KMS-11 (cell line): ENCODE results near the gene GOLGA6A.

Experiments used
- H2AFZ ChIP-seq: fragments of 200-600 bp; sonication (generic); 2 replicates; pipeline ENCODE4 v1.6.1; 2016; ENCODE audit warnings: antibody characterized with exemption, mixed run types, low read depth
- H3K27ac ChIP-seq: fragments of 200-600 bp; sonication (generic); 2 replicates; pipeline ENCODE4 v1.6.1; 2016; ENCODE audit warnings: mild to moderate bottlenecking, mixed run types
- H3K27me3 ChIP-seq: fragments of 200-600 bp; sonication (generic); 2 replicates; pipeline ENCODE4 v1.6.1; 2017; ENCODE audit warnings: mild to moderate bottlenecking, low read depth, mixed run types, moderate library complexity; ENCODE audit not compliant: insufficient read depth
- H3K36me3 ChIP-seq: fragments of 200-600 bp; sonication (generic); 2 replicates; pipeline ENCODE4 v1.6.1; 2017; ENCODE audit warnings: mild to moderate bottlenecking, mixed run types; ENCODE audit not compliant: insufficient read depth
- H3K4me1 ChIP-seq: fragments of 200-600 bp; sonication (generic); 2 replicates; pipeline ENCODE4 v1.6.1; 2016; ENCODE audit warnings: mild to moderate bottlenecking, low read depth, mixed run types; ENCODE audit not compliant: poor library complexity, severe bottlenecking
- H3K4me2 ChIP-seq: fragments of 200-600 bp; sonication (generic); 2 replicates; pipeline ENCODE4 v1.7.0; 2016; ENCODE audit warnings: mild to moderate bottlenecking, mixed run types
- H3K4me3 ChIP-seq: fragments of 200-600 bp; sonication (generic); IDR thresholded peaks from 2 replicates; pipeline ENCODE4 v1.6.1; 2017; ENCODE audit warnings: low read depth, low read length, mixed read lengths; ENCODE audit not compliant: insufficient read depth
- H3K79me2 ChIP-seq: fragments of 200-600 bp; sonication (generic); 2 replicates; pipeline ENCODE4 v1.6.1; 2016; ENCODE audit warnings: low read depth, mixed run types; ENCODE audit not compliant: insufficient read depth
- H3K9ac ChIP-seq: fragments of 200-600 bp; sonication (generic); 2 replicates; pipeline ENCODE4 v1.6.1; 2016; ENCODE audit warnings: mild to moderate bottlenecking, mixed run types
- H4K20me1 ChIP-seq: fragments of 200-600 bp; sonication (generic); 2 replicates; pipeline ENCODE4 v1.6.1; 2016; ENCODE audit warnings: mild to moderate bottlenecking, mixed run types; ENCODE audit not compliant: insufficient read depth
- CTCF ChIP-seq: fragments of 200-600 bp; sonication (generic); conservative IDR thresholded peaks from 2 replicates; pipeline ENCODE4 v1.6.1; 2017; ENCODE audit warnings: low read depth, mild to moderate bottlenecking, antibody characterized with exemption, low read length, moderate library complexity, mixed read lengths

Gene GOLGA6A

GRCh38 chr15:74035121-74036017 lies 47.0 kb downstream of the GOLGA6A start:
- H3K4me3 ChIP-seq = no peak overlapping the region
- no peaks in the 10 kb centered on the region for H3K27me3 ChIP-seq
- H3K9ac ChIP-seq = no peak overlapping the region
- no peaks in the 10 kb centered on the region for H4K20me1 ChIP-seq
- no peak overlapping the region for H3K4me2 ChIP-seq
- no peak overlapping the region for H3K27ac ChIP-seq
- H3K79me2 ChIP-seq = no peaks in the 10 kb centered on the region
- TF ChIP-seq CTCF = no peak
- H3K4me1 ChIP-seq = no peaks in the 10 kb centered on the region
- H2AFZ ChIP-seq = no peak overlapping the region
- no peaks in the 10 kb centered on the region for H3K36me3 ChIP-seq

- H3K9ac ChIP-seq = no peak overlapping the region
- no peaks in the 10 kb centered on the region for H3K4me1 ChIP-seq
- H3K27ac ChIP-seq = no peak overlapping the region
- no peaks in the 10 kb centered on the region for H4K20me1 ChIP-seq
- H3K27me3 ChIP-seq = no peaks in the 10 kb centered on the region
- no peak overlapping the region for H3K4me2 ChIP-seq
- no peak overlapping the region for H3K4me3 ChIP-seq
- H3K79me2 ChIP-seq = no peaks in the 10 kb centered on the region
- no peak for TF ChIP-seq CTCF
- H3K36me3 ChIP-seq = no peaks in the 10 kb centered on the region
- no peak overlapping the region for H2AFZ ChIP-seq
These were observed 48.1 kb downstream of the GOLGA6A start for GRCh38 chr15:74034206-74034755.

- no peaks in the 10 kb centered on the region for H3K36me3 ChIP-seq
- no peaks in the 10 kb centered on the region for H3K4me1 ChIP-seq
- H3K4me3 ChIP-seq = no peak overlapping the region
- no peaks in the 10 kb centered on the region for H3K79me2 ChIP-seq
- H2AFZ ChIP-seq = no peak overlapping the region
- H3K9ac ChIP-seq = no peak overlapping the region
- H3K4me2 ChIP-seq = no peak overlapping the region
- no peak for TF ChIP-seq CTCF
- no peaks in the 10 kb centered on the region for H4K20me1 ChIP-seq
- no peaks in the 10 kb centered on the region for H3K27me3 ChIP-seq
- no peak overlapping the region for H3K27ac ChIP-seq
These were observed 49.5 kb downstream of the GOLGA6A start for GRCh38 chr15:74032606-74033561.

- Histone ChIP-seq H3K4me3 (no peak overlapping the region), H3K4me1 (no peaks in the 10 kb centered on the region), H2AFZ (no peak overlapping the region), H3K79me2 (no peaks in the 10 kb centered on the region), H3K27me3 (no peaks in the 10 kb centered on the region), H3K36me3 (no peaks in the 10 kb centered on the region), H3K4me2 (no peak overlapping the region), H4K20me1 (no peaks in the 10 kb centered on the region), H3K27ac (no peak overlapping the region), H3K9ac (no peak overlapping the region)
- TF ChIP-seq CTCF = no peak
These were observed 50.3 kb downstream of the GOLGA6A start for GRCh38 chr15:74032046-74032445.
